RPMI7951 (cell line): Measurements from ENCODE around the gene SMYD4. TPM values are rescaled to one million over a fixed set of nuclear protein-coding genes. Genes with fewer than 3 reads are reported as not detected.
"Not testable (repeated sequence)": the region's sequence is repeated elsewhere in the genome, so short reads cannot be mapped to it uniquely, and the experiment has no call there.

Experiments used
- DNase-seq: peaks from one replicate; pipeline ENCODE4 v3.0.0-alpha.2; 2012; ENCODE audit warnings: low read depth
- total RNA-seq: library from RNA; depleted of rRNA; stranded (reverse); fragments of >200 nt; shearing (Covaris generic); gene quantifications from 2 replicates; pipeline ENCODE4 v1.2.3, GENCODE V29; 2014

The SMYD4 gene
- total RNA-seq, 1 experiment from 2014 or later: 6.2 TPM

DNA sequence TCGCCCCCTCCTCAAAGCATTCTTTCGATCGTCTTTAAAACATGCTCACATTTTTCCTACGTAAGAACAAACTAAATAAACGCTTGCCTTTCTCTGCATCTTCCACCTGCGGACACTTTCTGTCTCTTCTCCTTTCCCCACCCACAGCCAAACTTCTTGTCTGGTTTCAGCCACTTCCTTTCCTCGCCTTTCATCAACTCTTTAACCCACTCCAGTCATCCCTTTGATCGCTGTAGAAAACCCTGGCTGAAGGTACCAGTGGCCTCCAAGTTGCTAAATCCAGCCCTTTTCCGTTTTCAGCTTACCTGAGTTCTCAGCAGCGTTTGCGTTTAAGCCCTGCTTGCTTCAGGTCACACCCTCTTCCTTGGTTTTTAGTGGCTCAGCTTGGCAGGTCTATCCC lies 586 bp upstream of the SMYD4 start:
- DNase-seq: peak; percentile 3

- DNase-seq: peak; percentile 3
Measured at GRCh38 chr17:1829216-1829591, 498 bp downstream of the SMYD4 start.

- no peak for DNase-seq
Measured at GRCh38 chr17:1820528-1821252, 9.0 kb downstream of the SMYD4 start.

- DNase-seq: no peak
Measured at GRCh38 chr17:1813088-1813487, 16.6 kb downstream of the SMYD4 start.

GRCh38 chr17:1810450-1811103 lies 19.1 kb downstream of the SMYD4 start:
- no peak for DNase-seq

GRCh38 chr17:1809815-1810214 lies 19.9 kb downstream of the SMYD4 start:
- not testable (repeated sequence) for DNase-seq

DNA sequence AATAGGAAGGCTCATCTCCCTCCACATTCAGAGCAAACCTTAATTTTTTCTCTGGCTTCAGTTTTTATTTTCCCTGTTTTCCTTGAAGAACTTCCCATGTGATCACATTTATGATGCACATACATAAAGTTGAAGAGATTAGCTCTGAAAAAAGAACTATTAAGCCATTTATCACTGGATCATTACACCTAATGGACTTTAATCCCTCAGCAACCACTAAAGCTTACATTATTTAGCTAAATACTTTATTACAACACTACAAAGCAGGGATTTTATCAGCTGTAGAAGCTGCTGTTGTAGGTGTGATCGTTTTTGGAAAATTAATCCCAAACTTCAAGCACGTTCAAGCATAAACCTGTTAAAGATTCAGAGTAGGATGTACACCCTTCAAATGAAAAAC lies 21.1 kb downstream of the SMYD4 start:
- no peak for DNase-seq

- DNase-seq: no peak
Measured at GRCh38 chr17:1807890-1808289, 21.8 kb downstream of the SMYD4 start.

DNA sequence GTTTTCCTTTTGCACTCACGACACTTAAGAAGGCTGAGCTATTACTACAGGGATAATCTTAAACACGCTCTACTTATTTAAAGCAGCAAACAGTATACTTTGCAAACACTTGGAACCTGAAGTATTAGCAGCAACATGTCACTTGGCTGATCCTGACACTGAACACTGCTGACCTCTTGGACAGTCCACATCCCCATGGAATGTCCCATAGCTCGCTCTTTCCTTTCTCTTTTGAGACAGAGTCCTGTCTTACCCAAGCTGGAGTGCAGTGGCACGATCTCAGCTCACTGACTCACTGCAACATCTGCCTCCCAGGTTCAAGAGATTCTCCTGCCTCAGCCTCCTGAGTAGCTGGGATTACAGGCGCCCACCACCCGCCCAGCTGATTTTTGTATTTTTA lies 26.4 kb downstream of the SMYD4 start:
- no peak for DNase-seq

DNA sequence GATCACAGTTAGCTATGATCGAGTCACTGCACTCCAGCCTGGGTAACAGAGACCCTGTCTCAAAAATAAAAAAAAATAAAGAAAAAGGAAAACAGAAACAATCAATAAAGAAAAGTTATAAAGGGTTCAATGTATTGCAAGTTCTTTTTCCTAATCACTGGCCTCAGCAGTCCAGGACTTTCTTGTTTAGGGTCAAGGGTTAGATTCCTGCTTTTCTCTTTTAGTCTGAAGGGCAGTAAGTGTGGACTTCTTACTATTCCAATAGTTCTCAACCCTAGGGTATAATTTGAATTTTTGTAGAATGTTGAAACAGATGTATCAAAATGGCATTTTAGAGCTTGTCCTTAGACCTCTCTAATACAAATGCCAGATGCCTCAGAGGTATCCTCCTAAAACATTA lies 27.3 kb downstream of the SMYD4 start:
- no peak for DNase-seq

- no peak for DNase-seq
Measured at GRCh38 chr17:1800712-1801111, 29.0 kb downstream of the SMYD4 start.

- no peak for DNase-seq
Measured at GRCh38 chr17:1800240-1800639, 29.5 kb downstream of the SMYD4 start.

GRCh38 chr17:1797846-1798245 lies 31.9 kb downstream of the SMYD4 start:
- not testable (repeated sequence) for DNase-seq

DNA sequence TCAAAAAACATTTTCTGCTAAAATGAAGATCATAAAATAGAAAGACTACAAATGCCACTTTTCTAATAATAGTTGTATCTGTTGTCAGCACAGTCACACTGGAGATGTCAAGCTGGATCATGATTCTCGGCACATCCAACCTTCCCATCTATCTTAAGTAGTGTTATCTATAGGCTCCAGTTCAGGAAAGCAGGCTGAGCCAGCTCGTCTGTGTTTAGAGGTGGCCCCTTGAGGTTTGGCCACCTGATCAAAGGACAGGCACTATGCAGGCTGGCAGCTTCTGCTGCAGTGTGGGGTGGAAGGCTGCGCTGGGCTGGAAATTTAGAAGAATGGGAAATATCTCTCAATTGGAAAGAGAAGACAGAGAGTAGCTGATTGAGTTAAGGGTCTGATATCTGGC lies 32.4 kb downstream of the SMYD4 start:
- DNase-seq: no peak

GRCh38 chr17:1796800-1797199 lies 32.9 kb downstream of the SMYD4 start:
- no peak for DNase-seq

DNA sequence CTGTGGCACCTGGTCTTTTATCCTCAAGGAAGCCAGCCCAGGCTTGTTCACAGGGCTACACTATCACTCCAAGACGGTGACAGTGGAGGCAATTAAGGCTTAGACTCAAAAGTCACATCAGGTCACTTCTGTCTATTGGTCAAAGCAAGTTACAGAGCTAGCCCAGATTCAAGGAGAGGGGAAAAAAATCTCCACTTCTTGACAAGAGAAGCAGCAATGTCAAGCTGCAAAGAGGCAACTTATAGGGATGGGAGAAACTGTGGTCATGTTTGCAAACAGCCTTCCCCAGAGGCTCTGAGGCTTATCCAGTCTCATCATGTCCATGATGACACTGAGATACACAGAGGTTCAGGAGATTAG lies 36.3 kb downstream of the SMYD4 start:
- peak; percentile 20 for DNase-seq

- DNase-seq: no peak
Measured at GRCh38 chr17:1792495-1793446, 36.9 kb downstream of the SMYD4 start.

GRCh38 chr17:1789936-1790335 lies 39.8 kb downstream of the SMYD4 start:
- no peak for DNase-seq

- DNase-seq: peak; percentile 93
Measured at GRCh38 chr17:1787301-1787902, 42.3 kb downstream of the SMYD4 start.

GRCh38 chr17:1786708-1787107 lies 43.0 kb downstream of the SMYD4 start:
- no peak for DNase-seq

- DNase-seq: peak; percentile 44
Measured at GRCh38 chr17:1785930-1786329, 43.8 kb downstream of the SMYD4 start.
